GM12878 (cell line): ENCODE measurements around the gene ENG. TPM values are rescaled to one million over a fixed set of nuclear protein-coding genes. Genes with fewer than 3 reads are reported as not detected.
A peak's percentile ranks its signal among the peaks of the same experiment; 100 is the strongest.

Experiments used
- DPF2 ChIP-seq: fragments of 450-650 bp; IDR thresholded peaks from 2 replicates; pipeline ENCODE4 v1.6.1; 2017; ENCODE audit warnings: mild to moderate bottlenecking
- NBN ChIP-seq: fragments of 450-650 bp; IDR thresholded peaks from 2 replicates; pipeline ENCODE4 v1.6.1; 2016
- NR2F1 ChIP-seq: fragments of 450-650 bp; conservative IDR thresholded peaks from 2 replicates; pipeline ENCODE4 v1.6.1; 2017; ENCODE audit warnings: mild to moderate bottlenecking
- RAD21 ChIP-seq: IDR thresholded peaks from 2 replicates; pipeline ENCODE4 v1.6.1; 2011; ENCODE audit warnings: mild to moderate bottlenecking, low read depth, low read length, moderate library complexity; ENCODE audit not compliant: insufficient read depth
- RELA ChIP-seq: fragments of 450-650 bp; IDR thresholded peaks from 2 replicates; pipeline ENCODE4 v1.8.0; 2014; ENCODE audit warnings: borderline replicate concordance; ENCODE audit not compliant: partially characterized antibody
- SMC3 ChIP-seq: IDR thresholded peaks from 2 replicates; pipeline ENCODE4 v1.6.1; 2011; ENCODE audit warnings: low read length, improper control_type of control experiment, borderline replicate concordance
- SP1 ChIP-seq: IDR thresholded peaks from one replicate; pipeline ENCODE4 v1.6.1; 2011; ENCODE audit warnings: low read depth, low read length
- STAT1 ChIP-seq: fragments of 450-650 bp; conservative IDR thresholded peaks from 2 replicates; pipeline ENCODE4 v1.6.1; 2014; ENCODE audit warnings: antibody characterized with exemption, mild to moderate bottlenecking
- TBL1XR1 ChIP-seq: IDR thresholded peaks from 2 replicates; pipeline ENCODE4 v1.6.1; 2012; ENCODE audit warnings: low read depth, low read length, improper control_type of control experiment
- TCF12 ChIP-seq: IDR thresholded peaks from 2 replicates; pipeline ENCODE4 v1.6.1; 2011; ENCODE audit warnings: low read depth, mild to moderate bottlenecking, low read length
- TCF3 ChIP-seq: IDR thresholded peaks from 2 replicates; pipeline ENCODE4 v1.6.1; 2012; ENCODE audit warnings: low read depth, mild to moderate bottlenecking, low read length, borderline replicate concordance; ENCODE audit not compliant: insufficient read depth
- polyA plus RNA-seq, 11 experiments: library from polyadenylated mRNA; depleted of rRNA in 4 of 11; unstranded in 6 of 11; stranded (reverse) in 5 of 11; fragments of >200 nt; fragmentation: Nextera tagmentation in 4 of 11; fragmentation: Illumina TruSeq in 1 of 11; extraction: Ambion mirVana in 4 of 11; extraction: Trizol in 1 of 11; gene quantifications; 1 replicate in 1 of 11; 2 replicates in 10 of 11; pipeline versions ENCODE4 v1.2.1 to v1.2.3, GENCODE V29; 2011 to 2016; ENCODE audit warnings: inconsistent platforms in 2 of 11, missing spikeins in 2 of 11, low read depth in 1 of 11
- total RNA-seq, 4 experiments: library from RNA; depleted of rRNA in 3 of 4; stranded (reverse); fragments of >200 nt in 3 of 4; fragmentation: Illumina TruSeq in 1 of 4; extraction: Trizol in 1 of 4; gene quantifications; 2 replicates each; pipeline versions ENCODE4 v1.2.1 to v1.2.3, GENCODE V29; 2013 to 2021
- TF ChIP-seq, protein P1 (sequence below): fragments of 450-650 bp; IDR thresholded peaks from 2 replicates; pipeline ENCODE4 v1.6.1; 2017; ENCODE audit warnings: mild to moderate bottlenecking, low read depth, inconsistent platforms; ENCODE audit not compliant: poor library complexity, severe bottlenecking
- TF ChIP-seq, protein P2 (sequence below), 3 experiments: IDR thresholded peaks in 2 of 3; conservative IDR thresholded peaks in 1 of 3; 2 replicates each; pipeline ENCODE4 v1.5.1; 2011; ENCODE audit warnings: low read depth in 3 of 3, low read length in 3 of 3, mild to moderate bottlenecking in 3 of 3, control low read depth in 2 of 3, moderate library complexity in 2 of 3, inconsistent platforms in 1 of 3, mixed read lengths in 1 of 3; ENCODE audit not compliant: control insufficient read depth in 2 of 3, insufficient read depth in 1 of 3; ENCODE audit errors: extremely low read depth in 1 of 3

Gene ENG
- total and polyA plus RNA-seq, 10 of the 15 experiments (the other 5 are each of a cell fraction or from before 2014, with no cell fraction given), result 0.14 to 10.1 (median 2.0) TPM

GRCh38 chr9:127869310-127870152 is 15.1 kb upstream of the ENG start (continued):
- TF ChIP-seq, protein P1, sequence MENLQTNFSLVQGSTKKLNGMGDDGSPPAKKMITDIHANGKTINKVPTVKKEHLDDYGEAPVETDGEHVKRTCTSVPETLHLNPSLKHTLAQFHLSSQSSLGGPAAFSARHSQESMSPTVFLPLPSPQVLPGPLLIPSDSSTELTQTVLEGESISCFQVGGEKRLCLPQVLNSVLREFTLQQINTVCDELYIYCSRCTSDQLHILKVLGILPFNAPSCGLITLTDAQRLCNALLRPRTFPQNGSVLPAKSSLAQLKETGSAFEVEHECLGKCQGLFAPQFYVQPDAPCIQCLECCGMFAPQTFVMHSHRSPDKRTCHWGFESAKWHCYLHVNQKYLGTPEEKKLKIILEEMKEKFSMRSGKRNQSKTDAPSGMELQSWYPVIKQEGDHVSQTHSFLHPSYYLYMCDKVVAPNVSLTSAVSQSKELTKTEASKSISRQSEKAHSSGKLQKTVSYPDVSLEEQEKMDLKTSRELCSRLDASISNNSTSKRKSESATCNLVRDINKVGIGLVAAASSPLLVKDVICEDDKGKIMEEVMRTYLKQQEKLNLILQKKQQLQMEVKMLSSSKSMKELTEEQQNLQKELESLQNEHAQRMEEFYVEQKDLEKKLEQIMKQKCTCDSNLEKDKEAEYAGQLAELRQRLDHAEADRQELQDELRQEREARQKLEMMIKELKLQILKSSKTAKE, result no peak
- TF ChIP-seq NBN (0 out of 2 replicates have a peak, but pooled peaks have one; percentile 25), DPF2 (peak; percentile 51; the same call in 1 of the 2 replicates), STAT1 (0 out of 2 replicates have a peak, but pooled peaks have one; percentile 80), SMC3 (peak; percentile 94), RELA (peak; percentile 42), NR2F1 (0 out of 2 replicates have a peak, but pooled peaks have one; percentile 25), TCF3 (peak; percentile 88), TCF12 (peak; percentile 90), RAD21 (peak; percentile 99), SP1 (peak; percentile 26), TBL1XR1 (no peak)
- TF ChIP-seq, protein P2, sequence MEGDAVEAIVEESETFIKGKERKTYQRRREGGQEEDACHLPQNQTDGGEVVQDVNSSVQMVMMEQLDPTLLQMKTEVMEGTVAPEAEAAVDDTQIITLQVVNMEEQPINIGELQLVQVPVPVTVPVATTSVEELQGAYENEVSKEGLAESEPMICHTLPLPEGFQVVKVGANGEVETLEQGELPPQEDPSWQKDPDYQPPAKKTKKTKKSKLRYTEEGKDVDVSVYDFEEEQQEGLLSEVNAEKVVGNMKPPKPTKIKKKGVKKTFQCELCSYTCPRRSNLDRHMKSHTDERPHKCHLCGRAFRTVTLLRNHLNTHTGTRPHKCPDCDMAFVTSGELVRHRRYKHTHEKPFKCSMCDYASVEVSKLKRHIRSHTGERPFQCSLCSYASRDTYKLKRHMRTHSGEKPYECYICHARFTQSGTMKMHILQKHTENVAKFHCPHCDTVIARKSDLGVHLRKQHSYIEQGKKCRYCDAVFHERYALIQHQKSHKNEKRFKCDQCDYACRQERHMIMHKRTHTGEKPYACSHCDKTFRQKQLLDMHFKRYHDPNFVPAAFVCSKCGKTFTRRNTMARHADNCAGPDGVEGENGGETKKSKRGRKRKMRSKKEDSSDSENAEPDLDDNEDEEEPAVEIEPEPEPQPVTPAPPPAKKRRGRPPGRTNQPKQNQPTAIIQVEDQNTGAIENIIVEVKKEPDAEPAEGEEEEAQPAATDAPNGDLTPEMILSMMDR (IDR thresholded peaks at IDR 0.05 in 2 of 3, conservative IDR thresholded peaks at IDR 0.05 in 1 of 3; ENCODE audit: control insufficient read depth in 2 of 3, extremely low read depth in 1 of 3, insufficient read depth in 1 of 3, low read depth in 3 of 3, low read length in 3 of 3), result peak; percentile 87 to 98 (median 91)
